HepG2 (cell line): ENCODE results near the gene VAV2. TPM values are rescaled to one million over a fixed set of nuclear protein-coding genes. Genes with fewer than 3 reads are reported as not detected.
A peak's percentile ranks its signal among the peaks of the same experiment; 100 is the strongest.

ENCODE experiments used
- CC2D1A ChIP-seq: sonication (generic); formaldehyde crosslinking; IDR thresholded peaks from 2 replicates; pipeline ENCODE4 v1.8.1; 2023; ENCODE audit warnings: mild to moderate bottlenecking, missing genetic modification reagents
- HHEX ChIP-seq: IDR thresholded peaks from 2 replicates; pipeline ENCODE4 v1.6.1; 2016; ENCODE audit warnings: control low read depth
- KDM1A ChIP-seq: IDR thresholded peaks from 2 replicates; pipeline ENCODE4 v1.6.1; 2016; ENCODE audit warnings: missing compliant biosample characterization
- KDM3A ChIP-seq: IDR thresholded peaks from 2 replicates; pipeline ENCODE4 v1.6.1; 2018; ENCODE audit warnings: low read depth, missing compliant biosample characterization
- KLF9 ChIP-seq: IDR thresholded peaks from 2 replicates; pipeline ENCODE4 v1.6.1; 2016; ENCODE audit warnings: low read depth
- MBNL3 ChIP-seq: fragments of 250-450 bp; sonication (Bioruptor Pico); conservative IDR thresholded peaks from 2 replicates; pipeline ENCODE4 v1.8.0; 2022; ENCODE audit warnings: mild to moderate bottlenecking, inconsistent platforms
- MLLT10 ChIP-seq: sonication (generic); formaldehyde crosslinking; IDR thresholded peaks from 2 replicates; pipeline ENCODE4 v1.4.0; 2020; ENCODE audit warnings: missing genetic modification reagents
- NAIF1 ChIP-seq: sonication (generic); formaldehyde crosslinking; IDR thresholded peaks from 2 replicates; pipeline ENCODE4 v1.5.0; 2020; ENCODE audit warnings: mild to moderate bottlenecking, missing genetic modification reagents, borderline replicate concordance
- NCOA1 ChIP-seq: sonication (generic); formaldehyde crosslinking; IDR thresholded peaks from 2 replicates; pipeline ENCODE4 v1.9.0; 2021; ENCODE audit warnings: missing genetic modification reagents
- NFRKB ChIP-seq: fragments of 450-650 bp; IDR thresholded peaks from 2 replicates; pipeline ENCODE4 v1.6.1; 2017
- REPIN1 ChIP-seq: sonication (generic); formaldehyde crosslinking; IDR thresholded peaks from 2 replicates; pipeline ENCODE4 v1.8.0; 2022; ENCODE audit warnings: missing genetic modification reagents, low read depth, mild to moderate bottlenecking, borderline replicate concordance
- SRSF4 ChIP-seq: fragments of 200-400 bp; formaldehyde crosslinking; IDR thresholded peaks from one replicate; pipeline ENCODE4 v1.6.1; 2018; ENCODE audit warnings: mild to moderate bottlenecking, low read depth, low read length, moderate library complexity; ENCODE audit not compliant: poor library complexity, severe bottlenecking
- ZC3H13 ChIP-seq: sonication (generic); formaldehyde crosslinking; IDR thresholded peaks from 2 replicates; pipeline ENCODE4 v1.8.1; 2023; ENCODE audit warnings: mild to moderate bottlenecking, missing genetic modification reagents, moderate library complexity
- ZNF124 ChIP-seq: sonication (generic); formaldehyde crosslinking; IDR thresholded peaks from 2 replicates; pipeline ENCODE4 v1.4.0; 2020; ENCODE audit warnings: missing genetic modification reagents
- ZNF180 ChIP-seq: sonication (generic); formaldehyde crosslinking; IDR thresholded peaks from 2 replicates; pipeline ENCODE4 v1.4.0; 2020; ENCODE audit warnings: low read depth, missing genetic modification reagents, borderline replicate concordance
- ZNF30 ChIP-seq: sonication (generic); formaldehyde crosslinking; IDR thresholded peaks from 2 replicates; pipeline ENCODE4 v1.5.0; 2020; ENCODE audit warnings: mild to moderate bottlenecking, missing genetic modification reagents
- ZNF329 ChIP-seq: sonication (generic); formaldehyde crosslinking; IDR thresholded peaks from 2 replicates; pipeline ENCODE4 v1.9.0; 2021; ENCODE audit warnings: low read depth, mild to moderate bottlenecking, missing genetic modification reagents
- ZNF564 ChIP-seq: sonication (generic); formaldehyde crosslinking; IDR thresholded peaks from 2 replicates; pipeline ENCODE4 v1.8.1; 2023; ENCODE audit warnings: mild to moderate bottlenecking, missing genetic modification reagents
- ZNF619 ChIP-seq: sonication (generic); formaldehyde crosslinking; IDR thresholded peaks from 2 replicates; pipeline ENCODE4 v1.4.0; 2020; ENCODE audit warnings: mild to moderate bottlenecking, missing genetic modification reagents
- ZNF678 ChIP-seq: sonication (generic); formaldehyde crosslinking; IDR thresholded peaks from 2 replicates; pipeline ENCODE4 v1.4.0; 2020; ENCODE audit warnings: mild to moderate bottlenecking, missing genetic modification reagents
- ZNF737 ChIP-seq: sonication (generic); formaldehyde crosslinking; IDR thresholded peaks from 2 replicates; pipeline ENCODE4 v1.5.0; 2020; ENCODE audit warnings: missing genetic modification reagents, mild to moderate bottlenecking, borderline replicate concordance
- ZNF776 ChIP-seq: sonication (generic); formaldehyde crosslinking; IDR thresholded peaks from 2 replicates; pipeline ENCODE4 v1.4.0; 2020; ENCODE audit warnings: mild to moderate bottlenecking, missing genetic modification reagents
- polyA plus RNA-seq, 8 experiments: library from polyadenylated mRNA; depleted of rRNA in 3 of 8; stranded (reverse) in 7 of 8; unstranded in 1 of 8; fragments of >200 nt; fragmentation: Illumina TruSeq in 4 of 8; extraction: Trizol in 4 of 8; gene quantifications; 2 replicates each; pipeline versions ENCODE4 v1.2.1 to v1.2.3, GENCODE V29; 2011 to 2016; ENCODE audit warnings: low read depth in 4 of 8, missing spikeins in 1 of 8, mixed read lengths in 1 of 8; ENCODE audit not compliant: insufficient read depth in 1 of 8
- total RNA-seq, 5 experiments: library from RNA; depleted of rRNA; stranded (reverse); fragments of >200 nt; fragmentation: Illumina TruSeq; extraction: Trizol; gene quantifications; 2 replicates each; pipeline ENCODE4 v1.2.3, GENCODE V29; 2016; ENCODE audit warnings: low read depth in 1 of 5
- TF ChIP-seq, protein P1 (sequence below): sonication (generic); formaldehyde crosslinking; IDR thresholded peaks from 2 replicates; pipeline ENCODE4 v1.4.0; 2020; ENCODE audit warnings: missing genetic modification reagents
- TF ChIP-seq, protein P2 (sequence below): sonication (generic); formaldehyde crosslinking; IDR thresholded peaks from 2 replicates; pipeline ENCODE4 v1.4.0; 2020; ENCODE audit warnings: missing genetic modification reagents, mild to moderate bottlenecking, borderline replicate concordance
- TF ChIP-seq, protein P3 (sequence below): sonication (generic); formaldehyde crosslinking; IDR thresholded peaks from 2 replicates; pipeline ENCODE4 v1.4.0; 2020; ENCODE audit warnings: mild to moderate bottlenecking, missing genetic modification reagents
- TF ChIP-seq, protein P4 (sequence below): sonication (generic); formaldehyde crosslinking; conservative IDR thresholded peaks from 2 replicates; pipeline ENCODE4 v1.4.0; 2020; ENCODE audit warnings: missing genetic modification reagents
- TF ChIP-seq, protein P5 (sequence below): IDR thresholded peaks from 2 replicates; pipeline ENCODE4 v1.6.1; 2018; ENCODE audit warnings: missing genetic modification reagents, mild to moderate bottlenecking, missing compliant biosample characterization

The VAV2 gene
- total and polyA plus RNA-seq, 2 of the 13 experiments (the other 11 are each of a cell fraction or from before 2014, with no cell fraction given), result 22.5 to 22.9 TPM

DNA sequence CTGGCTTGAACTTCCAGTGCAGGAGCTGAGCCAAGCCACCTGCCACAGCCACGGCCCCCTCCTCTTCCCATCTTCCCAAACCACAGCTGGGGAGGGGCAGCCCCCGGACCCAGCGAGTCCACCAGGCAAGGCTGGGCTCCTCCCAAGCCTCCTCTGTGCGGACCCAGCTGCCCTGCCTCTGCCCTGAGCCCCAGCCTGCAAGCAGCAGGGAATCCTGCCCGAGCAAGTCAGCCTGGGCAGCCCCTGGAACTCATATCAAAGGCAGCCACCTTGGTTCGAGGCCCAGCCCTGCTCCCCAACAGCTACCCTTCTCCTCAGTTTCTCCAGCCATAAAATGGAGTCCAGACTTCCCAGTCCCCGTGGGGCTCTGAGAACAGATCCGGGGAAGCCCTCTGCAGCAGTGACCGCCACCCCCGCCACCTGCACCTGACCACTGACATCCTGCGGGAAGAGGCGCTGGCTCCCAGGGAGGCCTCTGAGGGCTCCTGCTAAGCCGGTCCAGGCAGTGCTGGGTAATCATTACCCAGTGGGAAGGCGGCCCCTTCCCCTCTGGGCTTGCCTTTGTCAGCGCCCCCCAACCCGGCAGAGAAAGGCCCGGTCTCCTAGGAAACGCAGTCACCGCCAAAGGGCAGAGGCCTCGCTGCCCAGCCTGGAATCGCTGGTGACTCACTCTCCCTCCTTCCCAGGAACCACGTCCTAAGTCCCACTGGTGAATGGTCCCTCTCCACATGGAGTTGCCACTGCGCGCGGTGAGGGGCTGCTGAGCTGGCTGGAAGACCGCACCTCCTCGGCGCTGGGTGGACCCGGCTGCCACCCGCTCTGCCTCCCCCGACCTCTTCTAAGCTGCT lies 1.5 kb downstream of the VAV2 start (continued):
- TF ChIP-seq MLLT10 (no peak), ZNF329 (peak; percentile 61; the same call in 1 of the 2 replicates), ZNF737 (CRISPR knock-in tag) (no peak), KLF9 (peak; percentile 68; the same call in 1 of the 2 replicates), ZNF678 (no peak), NFRKB (no peak), KDM3A (CRISPR knock-in tag) (peak; percentile 46; the same call in 1 of the 2 replicates), ZNF180 (CRISPR knock-in tag) (no peak), NCOA1 (CRISPR knock-in tag) (peak; percentile 74; the same call in 1 of the 2 replicates), ZNF776 (peak; percentile 28; the same call in 1 of the 2 replicates), ZNF124 (CRISPR knock-in tag) (no peak), MBNL3 (no peak), CC2D1A (CRISPR knock-in tag) (no peak), HHEX (CRISPR knock-in tag) (no peak), SRSF4 (no peak), ZNF30 (CRISPR knock-in tag) (no peak), REPIN1 (CRISPR knock-in tag) (no peak), NAIF1 (CRISPR knock-in tag) (no peak), ZNF564 (CRISPR knock-in tag) (no peak), ZC3H13 (CRISPR knock-in tag) (no peak; the same call in 1 of the 2 replicates), KDM1A (CRISPR knock-in tag) (no peak), ZNF619 (CRISPR knock-in tag) (no peak)
- TF ChIP-seq, protein P1, sequence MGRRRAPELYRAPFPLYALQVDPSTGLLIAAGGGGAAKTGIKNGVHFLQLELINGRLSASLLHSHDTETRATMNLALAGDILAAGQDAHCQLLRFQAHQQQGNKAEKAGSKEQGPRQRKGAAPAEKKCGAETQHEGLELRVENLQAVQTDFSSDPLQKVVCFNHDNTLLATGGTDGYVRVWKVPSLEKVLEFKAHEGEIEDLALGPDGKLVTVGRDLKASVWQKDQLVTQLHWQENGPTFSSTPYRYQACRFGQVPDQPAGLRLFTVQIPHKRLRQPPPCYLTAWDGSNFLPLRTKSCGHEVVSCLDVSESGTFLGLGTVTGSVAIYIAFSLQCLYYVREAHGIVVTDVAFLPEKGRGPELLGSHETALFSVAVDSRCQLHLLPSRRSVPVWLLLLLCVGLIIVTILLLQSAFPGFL (CRISPR knock-in tag), result no peak
- TF ChIP-seq, protein P2, sequence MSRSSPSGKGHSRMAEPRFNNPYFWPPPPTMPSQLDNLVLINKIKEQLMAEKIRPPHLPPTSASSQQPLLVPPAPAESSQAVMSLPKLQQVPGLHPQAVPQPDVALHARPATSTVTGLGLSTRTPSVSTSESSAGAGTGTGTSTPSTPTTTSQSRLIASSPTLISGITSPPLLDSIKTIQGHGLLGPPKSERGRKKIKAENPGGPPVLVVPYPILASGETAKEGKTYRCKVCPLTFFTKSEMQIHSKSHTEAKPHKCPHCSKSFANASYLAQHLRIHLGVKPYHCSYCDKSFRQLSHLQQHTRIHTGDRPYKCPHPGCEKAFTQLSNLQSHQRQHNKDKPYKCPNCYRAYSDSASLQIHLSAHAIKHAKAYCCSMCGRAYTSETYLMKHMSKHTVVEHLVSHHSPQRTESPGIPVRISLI (CRISPR knock-in tag), result peak; percentile 21; the same call in 1 of the 2 replicates
- TF ChIP-seq, protein P3, sequence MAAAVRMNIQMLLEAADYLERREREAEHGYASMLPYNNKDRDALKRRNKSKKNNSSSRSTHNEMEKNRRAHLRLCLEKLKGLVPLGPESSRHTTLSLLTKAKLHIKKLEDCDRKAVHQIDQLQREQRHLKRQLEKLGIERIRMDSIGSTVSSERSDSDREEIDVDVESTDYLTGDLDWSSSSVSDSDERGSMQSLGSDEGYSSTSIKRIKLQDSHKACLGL (CRISPR knock-in tag), result peak; percentile 3; the same call in 1 of the 2 replicates
- TF ChIP-seq, protein P4, sequence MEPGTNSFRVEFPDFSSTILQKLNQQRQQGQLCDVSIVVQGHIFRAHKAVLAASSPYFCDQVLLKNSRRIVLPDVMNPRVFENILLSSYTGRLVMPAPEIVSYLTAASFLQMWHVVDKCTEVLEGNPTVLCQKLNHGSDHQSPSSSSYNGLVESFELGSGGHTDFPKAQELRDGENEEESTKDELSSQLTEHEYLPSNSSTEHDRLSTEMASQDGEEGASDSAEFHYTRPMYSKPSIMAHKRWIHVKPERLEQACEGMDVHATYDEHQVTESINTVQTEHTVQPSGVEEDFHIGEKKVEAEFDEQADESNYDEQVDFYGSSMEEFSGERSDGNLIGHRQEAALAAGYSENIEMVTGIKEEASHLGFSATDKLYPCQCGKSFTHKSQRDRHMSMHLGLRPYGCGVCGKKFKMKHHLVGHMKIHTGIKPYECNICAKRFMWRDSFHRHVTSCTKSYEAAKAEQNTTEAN (CRISPR knock-in tag), result no peak
- TF ChIP-seq, protein P5, sequence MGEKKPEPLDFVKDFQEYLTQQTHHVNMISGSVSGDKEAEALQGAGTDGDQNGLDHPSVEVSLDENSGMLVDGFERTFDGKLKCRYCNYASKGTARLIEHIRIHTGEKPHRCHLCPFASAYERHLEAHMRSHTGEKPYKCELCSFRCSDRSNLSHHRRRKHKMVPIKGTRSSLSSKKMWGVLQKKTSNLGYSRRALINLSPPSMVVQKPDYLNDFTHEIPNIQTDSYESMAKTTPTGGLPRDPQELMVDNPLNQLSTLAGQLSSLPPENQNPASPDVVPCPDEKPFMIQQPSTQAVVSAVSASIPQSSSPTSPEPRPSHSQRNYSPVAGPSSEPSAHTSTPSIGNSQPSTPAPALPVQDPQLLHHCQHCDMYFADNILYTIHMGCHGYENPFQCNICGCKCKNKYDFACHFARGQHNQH (CRISPR knock-in tag), result no peak; the same call in 1 of the 2 replicates
